ENCODE data around the gene AMPD3.

The AMPD3 gene

DNA sequence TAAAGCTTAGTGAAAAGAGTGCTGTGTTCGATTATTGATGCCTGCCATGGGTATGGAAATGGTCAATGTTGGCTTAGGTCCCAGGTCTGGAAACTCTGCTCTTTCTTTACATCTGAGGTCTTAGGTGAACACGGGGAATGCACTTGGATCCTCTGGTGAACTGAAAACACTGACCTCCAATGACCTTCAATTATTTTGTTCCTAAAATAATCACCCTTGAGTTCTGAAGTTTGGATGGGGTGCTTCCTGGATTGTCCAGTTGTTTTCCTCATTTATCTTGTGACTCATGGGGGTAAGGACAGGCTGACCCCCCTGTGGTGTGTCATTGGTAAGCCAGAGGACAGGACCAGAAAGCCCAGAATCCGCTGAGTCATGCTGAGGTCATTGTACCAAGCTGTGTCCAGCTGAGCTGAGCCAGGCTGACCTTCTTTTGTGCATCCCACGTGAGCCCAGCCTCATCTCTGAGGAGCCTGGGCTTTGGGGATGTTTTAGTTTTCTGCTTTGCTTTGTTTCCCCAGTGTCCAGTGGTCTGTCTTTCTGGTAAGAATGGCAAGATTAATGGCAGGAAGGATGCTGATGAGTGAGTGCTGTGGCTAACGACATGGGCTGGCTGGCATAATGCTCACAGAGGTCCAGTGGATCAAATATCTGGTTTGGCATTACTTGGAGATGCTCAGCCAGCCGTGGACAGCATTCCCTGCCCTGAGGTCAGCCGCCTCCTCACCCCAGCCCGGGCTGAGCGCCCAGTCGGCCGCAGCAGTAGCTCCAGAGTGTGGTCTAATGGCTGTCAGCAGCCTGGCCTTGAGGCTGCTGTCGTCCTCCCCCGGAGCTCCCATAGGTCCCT is 35.6 kb downstream of the AMPD3 start:
- DNase-seq = no peak

GRCh38 chr11:10492084-10492483 is 37.0 kb downstream of the AMPD3 start:
- no peak for DNase-seq

GRCh38 chr11:10493041-10493663 is 38.1 kb downstream of the AMPD3 start:
- DNase-seq = no peak

GRCh38 chr11:10494636-10495463 is 39.8 kb downstream of the AMPD3 start:
- no peak for DNase-seq

DNA sequence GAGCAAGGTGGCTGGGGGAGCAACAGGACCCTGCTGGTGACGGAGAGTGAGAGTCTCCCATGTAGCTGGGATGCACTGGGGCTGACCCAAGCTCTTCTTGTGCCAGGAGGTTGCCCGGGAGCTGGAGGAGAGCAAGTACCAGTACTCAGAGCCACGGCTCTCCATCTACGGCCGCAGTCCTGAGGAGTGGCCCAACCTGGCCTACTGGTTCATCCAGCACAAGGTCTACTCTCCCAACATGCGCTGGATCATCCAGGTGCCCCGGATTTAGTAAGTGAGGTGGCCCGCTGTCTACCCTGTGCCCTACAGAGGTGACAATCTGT is 40.4 kb downstream of the AMPD3 start:
- DNase-seq = no peak

DNA sequence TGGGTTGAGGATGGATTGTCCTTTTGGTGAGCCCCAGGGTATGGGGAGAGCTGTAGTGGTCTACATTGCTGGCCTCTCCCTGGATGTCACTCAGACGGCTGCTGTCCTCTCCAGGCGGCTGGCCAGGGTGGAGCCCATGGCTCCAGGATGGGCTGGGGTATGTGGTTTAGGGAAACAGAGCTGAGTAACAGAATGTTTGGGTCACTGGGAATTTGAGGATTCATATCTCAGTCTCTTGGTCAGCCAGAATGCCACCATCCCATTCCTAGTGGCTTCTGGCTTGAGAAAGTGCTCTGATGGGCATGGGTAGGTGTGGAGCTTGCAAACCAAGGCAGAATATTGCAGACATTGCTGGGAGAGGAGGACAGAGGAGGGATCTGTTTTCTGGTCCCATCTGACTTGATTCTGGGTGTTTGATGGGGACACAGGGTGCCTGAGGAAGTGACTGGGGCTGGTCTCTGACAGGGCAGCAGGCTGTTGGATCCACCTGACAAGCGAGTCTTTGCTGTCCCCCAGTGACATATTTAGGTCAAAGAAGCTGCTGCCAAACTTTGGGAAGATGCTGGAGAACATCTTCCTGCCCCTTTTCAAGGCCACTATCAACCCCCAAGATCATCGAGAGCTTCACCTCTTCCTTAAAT is 41.4 kb downstream of the AMPD3 start:
- DNase-seq = no peak

DNA sequence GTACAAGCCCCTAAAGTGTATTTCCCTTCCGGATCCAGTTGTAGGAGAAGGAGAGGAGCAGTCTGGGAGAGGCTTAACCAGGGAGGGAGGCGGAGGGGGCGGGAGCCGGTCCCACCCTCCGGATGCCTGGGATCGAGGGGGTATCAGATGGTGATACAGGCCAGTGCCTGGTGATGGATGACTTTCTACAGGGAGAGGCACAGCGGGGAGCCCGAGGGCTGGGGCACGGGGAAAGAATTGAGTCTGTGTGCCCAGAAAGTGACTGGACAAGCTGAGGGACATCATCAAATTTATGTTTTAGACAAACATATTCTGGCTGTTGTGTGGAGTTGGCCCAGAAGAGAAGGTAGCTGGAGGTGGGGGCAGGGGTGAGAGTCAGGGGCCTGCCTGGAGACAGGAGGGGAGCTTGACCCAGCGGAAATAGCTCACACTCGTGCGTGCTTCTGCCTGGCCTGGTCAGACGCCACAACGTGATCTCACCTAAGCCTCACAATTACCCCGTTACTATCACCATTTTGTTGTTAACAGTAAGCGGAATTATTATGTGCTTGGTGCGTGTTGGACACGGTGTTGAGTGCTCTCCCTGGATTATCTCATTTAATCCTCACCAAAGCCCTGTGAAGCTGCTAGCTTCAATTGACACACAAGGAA is 42.4 kb downstream of the AMPD3 start:
- no peak for DNase-seq

GRCh38 chr11:10498022-10498400 is 42.9 kb downstream of the AMPD3 start:
- DNase-seq = no peak

DNA sequence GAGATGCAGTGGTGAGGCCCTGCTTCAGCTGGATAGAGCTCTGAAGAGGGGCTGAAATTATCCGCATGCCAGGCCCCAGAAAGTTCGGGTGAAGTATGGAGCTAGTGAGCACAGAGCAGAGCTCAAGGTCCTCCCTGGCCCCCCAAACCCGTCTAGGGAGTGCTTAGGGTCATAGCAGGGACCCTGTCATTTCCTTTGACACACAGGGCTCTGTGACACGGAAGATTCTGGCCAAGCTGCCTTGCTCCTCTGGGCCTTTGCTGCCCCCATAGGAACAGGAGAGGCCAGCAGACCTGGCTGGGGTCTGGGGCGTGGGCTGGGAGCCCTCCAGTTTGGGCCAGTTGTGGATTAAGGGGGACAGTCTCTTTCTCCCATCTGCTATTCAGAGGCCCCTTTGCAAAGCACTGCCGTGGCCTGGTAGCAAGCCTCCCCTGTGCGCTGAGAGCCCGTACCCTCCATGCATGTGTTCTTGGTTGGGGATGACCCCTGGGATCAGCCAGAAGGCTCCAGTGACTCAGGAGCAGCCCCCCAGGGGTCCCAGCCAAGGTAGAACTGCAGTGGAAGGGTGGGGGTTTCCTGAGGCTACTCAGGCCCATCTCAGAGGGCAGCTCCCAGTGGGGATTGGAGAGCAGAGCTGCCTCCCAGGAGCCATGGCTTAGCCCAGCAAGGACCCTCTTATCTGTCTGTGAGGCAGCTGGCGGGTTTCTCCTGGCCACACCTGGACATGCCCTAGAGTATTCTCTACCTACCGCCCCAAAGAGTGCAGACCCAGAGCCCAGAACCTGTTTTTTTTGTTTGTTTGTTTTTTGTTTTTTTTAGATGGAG is 43.6 kb downstream of the AMPD3 start:
- no peak for DNase-seq

- DNase-seq = no peak
Measured at GRCh38 chr11:10499452-10499851, 44.4 kb downstream of the AMPD3 start.

GRCh38 chr11:10499874-10500601 is 45.0 kb downstream of the AMPD3 start:
- no peak for DNase-seq

DNA sequence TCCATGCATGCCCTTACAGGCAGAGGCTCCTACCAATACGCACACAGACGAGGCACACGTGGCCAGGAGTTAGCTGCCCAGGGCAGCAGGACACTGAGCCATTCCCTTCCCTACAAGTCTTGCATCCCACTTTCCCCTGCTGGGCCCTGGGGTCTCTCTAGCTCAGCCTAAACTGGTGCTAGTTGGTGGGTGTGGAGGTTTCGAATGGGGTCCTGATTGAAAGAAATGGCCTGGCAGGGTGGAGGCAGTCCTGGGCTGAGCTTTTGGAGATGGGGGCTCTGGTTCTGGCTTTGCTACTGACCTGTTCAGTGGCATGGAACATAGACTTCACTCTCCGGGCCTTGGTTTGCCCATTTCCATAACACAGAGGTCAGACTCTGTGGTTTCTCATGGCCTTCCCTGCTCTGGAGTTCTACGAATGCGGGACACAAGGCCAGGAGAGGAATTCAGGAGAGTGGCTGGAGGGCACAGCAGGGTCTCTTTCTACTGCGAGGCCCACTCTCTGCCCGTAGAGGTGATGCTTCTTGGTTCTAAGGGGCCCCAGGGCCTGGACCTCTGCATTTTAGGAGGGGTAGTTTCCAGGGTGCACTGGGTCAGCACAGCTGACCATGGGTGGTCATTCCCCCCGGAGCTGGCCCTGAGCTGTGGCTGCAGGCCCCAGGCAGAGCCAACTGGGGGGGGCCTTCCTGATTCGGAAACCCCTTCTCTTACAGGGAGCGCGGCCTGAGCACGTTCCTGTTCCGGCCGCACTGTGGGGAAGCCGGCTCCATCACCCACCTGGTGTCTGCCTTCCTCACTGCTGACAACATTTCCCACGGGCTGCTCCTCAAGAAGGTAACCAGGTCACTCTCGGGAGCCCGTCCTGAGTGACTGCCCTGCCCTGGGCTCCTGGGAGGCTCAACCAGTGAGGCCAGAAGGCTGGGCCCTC is 46.0 kb downstream of the AMPD3 start:
- no peak for DNase-seq

- DNase-seq = no peak
Measured at GRCh38 chr11:10502065-10502680, 47.1 kb downstream of the AMPD3 start.

- DNase-seq = no peak
Measured at GRCh38 chr11:10502770-10503169, 47.7 kb downstream of the AMPD3 start.

GRCh38 chr11:10503221-10503620 is 48.2 kb downstream of the AMPD3 start:
- DNase-seq = no peak

GRCh38 chr11:10503777-10504480 is 48.9 kb downstream of the AMPD3 start:
- DNase-seq = no peak

DNA sequence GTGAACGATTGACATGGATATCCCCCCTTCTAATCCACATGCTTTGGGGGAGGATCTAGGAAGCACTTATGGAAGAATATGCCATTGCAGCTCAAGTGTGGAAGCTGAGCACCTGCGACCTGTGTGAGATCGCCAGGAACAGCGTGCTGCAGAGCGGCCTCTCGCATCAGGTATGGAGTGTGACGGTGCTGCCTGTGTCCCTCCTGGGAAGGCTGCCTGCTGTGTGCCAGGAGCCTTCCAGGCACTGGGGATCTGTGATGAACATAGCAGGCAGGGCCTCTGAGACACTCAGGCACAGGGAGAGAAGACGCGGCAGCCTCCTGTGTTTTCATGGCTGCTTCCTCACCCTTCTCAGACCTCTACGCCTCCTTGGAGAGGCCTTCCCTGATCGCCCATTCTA is 49.4 kb downstream of the AMPD3 start:
- no peak for DNase-seq

DNA sequence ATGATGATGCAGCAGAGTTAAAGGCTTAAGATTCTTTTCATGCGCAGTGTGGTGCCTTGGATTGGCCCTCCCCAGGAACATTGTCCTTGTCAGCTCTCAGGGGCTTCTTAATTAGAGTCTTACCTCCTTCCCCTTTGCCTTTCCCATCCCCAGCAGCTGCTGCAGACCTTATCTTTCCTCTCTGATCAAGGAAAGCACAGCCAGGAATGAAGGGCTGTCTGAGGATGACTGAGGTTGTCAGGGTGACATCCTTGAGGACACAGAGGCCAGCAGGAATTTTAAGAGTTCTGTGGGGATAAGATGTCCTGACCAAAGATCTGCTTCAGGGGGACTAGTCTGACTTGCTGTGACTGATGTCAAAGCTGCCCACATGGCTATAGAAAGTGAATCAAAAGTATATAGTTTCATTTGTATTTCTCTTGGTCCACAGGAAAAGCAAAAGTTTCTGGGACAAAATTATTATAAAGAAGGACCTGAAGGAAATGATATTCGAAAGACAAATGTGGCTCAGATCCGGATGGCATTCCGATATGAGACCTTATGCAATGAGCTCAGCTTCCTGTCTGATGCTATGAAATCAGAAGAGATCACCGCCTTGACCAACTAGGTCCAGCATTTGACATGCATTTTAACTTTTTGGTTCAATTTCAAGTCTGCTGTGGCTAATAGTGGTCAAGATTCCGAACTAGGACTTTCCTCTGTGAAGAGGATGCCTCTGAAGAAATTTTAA is 50.4 kb downstream of the AMPD3 start:
- no peak for DNase-seq
